HG03045 (cell line): ENCODE measurements around the gene OMP.

ENCODE experiments used
- ATAC-seq: cut with Tn5 transposase; IDR thresholded peaks from one replicate; pipeline ENCODE4 v1.9.1; 2021; ENCODE audit warnings: mild to moderate bottlenecking, moderate library complexity; ENCODE audit not compliant: unreplicated experiment

OMP gene

GRCh38 chr11:77101043-77101537 is 1.6 kb upstream of the OMP start:
- no peak for ATAC-seq

DNA sequence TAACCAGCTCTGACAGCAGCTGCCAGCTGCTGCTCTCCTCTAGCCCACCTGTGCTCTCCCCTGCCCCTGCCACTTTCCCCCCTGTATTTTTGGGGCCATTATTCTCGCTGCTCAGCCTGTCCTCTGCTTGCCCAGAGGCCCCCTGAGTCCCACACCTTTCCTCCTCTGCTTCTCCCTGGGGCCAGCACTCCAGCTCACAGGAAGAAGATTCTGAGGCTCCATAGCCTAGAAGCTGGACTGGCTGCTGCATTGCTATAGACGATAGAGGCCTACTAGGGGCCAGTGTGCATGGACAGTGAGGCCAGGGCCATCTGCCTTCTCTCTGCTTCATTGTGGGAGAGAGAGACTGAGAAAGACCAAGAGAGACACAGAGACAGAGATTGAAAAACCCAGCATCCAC is 679 bp downstream of the OMP start:
- no peak for ATAC-seq

- no peak for ATAC-seq
These were observed 2.1 kb downstream of the OMP start for GRCh38 chr11:77104727-77105126.

- ATAC-seq = no peak
These were observed 3.7 kb downstream of the OMP start for GRCh38 chr11:77106321-77106720.

GRCh38 chr11:77106759-77107158 is 4.1 kb downstream of the OMP start:
- ATAC-seq = no peak

GRCh38 chr11:77107950-77108349 is 5.3 kb downstream of the OMP start:
- no peak for ATAC-seq

- ATAC-seq = no peak
These were observed 5.8 kb downstream of the OMP start for GRCh38 chr11:77108436-77108835.

- no peak for ATAC-seq
These were observed 6.8 kb downstream of the OMP start for GRCh38 chr11:77109236-77110019.

- no peak for ATAC-seq
These were observed 8.2 kb downstream of the OMP start for GRCh38 chr11:77110836-77111235.

DNA sequence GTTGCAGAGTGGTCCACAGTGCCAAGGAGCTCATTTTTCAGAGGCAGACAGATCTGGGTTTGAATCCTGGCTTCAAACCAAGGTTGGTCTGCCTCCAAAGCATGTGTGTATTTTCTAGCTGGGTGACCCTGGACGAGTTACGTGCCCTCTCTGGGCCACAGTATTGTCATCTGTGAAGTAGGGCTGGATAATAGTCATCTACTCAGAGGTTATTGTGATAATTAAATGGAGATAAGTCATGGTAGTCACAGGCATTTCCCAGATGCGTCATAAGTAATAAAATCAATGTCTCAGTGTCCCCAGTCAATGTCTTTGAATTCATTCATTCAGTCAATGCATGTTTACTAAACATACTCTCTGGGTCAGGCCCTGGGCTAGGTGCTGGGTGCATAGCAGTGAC is 8.6 kb downstream of the OMP start:
- ATAC-seq = no peak

DNA sequence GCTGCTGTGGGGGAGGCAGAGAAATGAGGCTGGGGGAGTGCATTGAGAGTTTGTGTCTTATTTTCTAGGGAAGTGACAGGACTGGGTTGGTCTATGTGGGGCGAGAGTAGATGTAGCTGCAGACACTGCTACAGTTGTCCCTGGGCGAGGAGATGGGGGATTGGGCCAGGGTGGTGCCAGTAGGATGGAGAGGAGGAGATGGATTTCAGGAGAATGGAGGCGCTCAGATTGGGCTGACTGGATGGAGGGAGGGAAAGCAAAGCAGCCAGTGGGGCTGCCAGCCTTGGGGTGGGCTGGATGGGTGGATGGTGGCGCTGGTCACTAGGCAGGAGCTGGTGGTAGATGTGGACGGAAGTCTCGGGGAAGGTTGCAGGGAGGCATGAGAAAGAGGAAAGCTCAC is 9.3 kb downstream of the OMP start:
- no peak for ATAC-seq

GRCh38 chr11:77112641-77113381 is 10.2 kb downstream of the OMP start:
- ATAC-seq = no peak

DNA sequence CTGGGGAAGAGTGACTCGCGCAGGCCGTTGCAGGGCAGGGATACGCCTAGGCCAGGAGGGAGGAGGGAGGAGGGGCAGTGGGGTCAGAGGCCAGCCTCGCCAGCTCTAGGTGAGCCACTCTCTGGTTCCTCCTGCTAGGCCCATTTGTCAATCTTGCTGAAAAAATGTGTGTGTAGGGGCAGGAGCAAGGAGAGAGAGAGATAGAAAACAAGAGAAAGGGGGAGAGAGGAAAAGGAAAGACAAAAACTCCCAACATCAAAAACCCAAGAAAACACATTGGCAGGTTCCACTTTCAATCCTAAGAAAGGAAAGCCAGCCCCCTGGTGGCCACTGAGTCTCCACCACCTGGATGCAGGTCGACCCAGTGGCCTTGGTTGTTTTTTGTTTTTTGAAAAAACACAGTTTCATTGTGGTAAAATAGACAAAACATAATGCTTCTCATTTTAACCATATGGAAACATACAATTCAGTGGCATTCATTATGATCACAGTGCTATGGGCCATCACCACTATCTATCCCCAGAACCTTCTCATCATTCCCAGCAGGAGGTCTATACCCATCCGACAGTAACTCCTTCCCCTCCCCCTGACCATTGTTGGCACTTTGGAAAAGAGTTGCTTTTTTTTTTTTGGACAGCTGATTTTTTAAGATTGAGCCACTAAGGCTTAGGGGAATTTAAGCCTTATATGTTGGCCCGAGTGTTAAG is 10.9 kb downstream of the OMP start:
- no peak for ATAC-seq

DNA sequence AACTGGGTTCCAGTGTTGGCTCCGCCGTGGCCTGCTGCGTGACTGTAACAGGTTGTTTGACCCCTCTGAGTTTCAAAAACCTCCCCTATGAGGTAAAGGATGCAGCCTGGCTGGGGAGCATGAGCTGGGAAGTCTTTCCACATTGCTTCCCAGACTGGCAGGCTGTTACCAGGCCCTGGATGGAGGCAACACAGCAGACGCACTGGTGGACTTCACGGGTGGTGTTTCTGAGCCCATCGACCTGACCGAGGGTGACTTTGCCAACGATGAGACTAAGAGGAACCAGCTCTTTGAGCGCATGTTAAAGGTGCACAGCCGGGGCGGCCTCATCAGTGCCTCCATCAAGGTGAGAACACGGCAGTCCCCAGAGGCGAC is 11.4 kb downstream of the OMP start:
- ATAC-seq = no peak

DNA sequence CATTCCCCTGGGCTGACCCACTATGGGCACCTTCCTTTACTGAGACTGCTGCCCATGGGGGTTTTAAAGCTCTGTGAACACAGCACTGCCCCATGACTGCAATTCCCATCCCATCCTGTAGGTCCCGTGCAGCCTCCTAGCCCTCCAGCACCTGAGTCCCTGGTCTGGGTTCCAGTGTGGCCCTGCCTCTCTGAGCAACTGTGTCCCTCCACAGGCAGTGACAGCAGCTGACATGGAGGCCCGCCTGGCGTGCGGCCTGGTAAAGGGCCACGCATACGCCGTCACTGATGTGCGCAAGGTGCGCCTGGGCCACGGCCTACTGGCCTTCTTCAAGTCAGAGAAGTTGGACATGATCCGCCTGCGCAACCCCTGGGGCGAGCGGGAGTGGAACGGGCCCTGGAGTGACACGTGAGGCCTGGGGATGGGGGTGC is 12.6 kb downstream of the OMP start:
- no peak for ATAC-seq

- ATAC-seq = no peak
These were observed 13.3 kb downstream of the OMP start for GRCh38 chr11:77115956-77116355.

DNA sequence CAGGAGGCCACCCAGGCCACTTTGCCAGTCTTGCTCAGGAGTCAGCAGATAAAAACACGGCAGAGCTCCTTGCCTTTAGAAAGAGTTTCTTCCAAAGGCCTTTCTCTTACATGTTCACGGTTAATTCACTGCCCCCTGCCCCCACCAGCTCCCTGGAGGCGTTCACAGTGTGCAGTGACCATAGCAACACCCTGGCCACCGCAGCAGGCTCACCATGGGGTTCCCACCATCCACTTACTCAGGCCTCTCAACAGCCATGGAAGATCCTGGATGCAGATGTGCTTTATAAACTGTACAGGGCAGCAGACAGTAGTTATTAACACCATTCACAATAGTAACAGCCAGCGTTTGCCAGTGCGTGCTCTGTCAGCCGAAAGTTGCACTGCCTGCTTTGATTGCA is 14.9 kb downstream of the OMP start:
- no peak for ATAC-seq

DNA sequence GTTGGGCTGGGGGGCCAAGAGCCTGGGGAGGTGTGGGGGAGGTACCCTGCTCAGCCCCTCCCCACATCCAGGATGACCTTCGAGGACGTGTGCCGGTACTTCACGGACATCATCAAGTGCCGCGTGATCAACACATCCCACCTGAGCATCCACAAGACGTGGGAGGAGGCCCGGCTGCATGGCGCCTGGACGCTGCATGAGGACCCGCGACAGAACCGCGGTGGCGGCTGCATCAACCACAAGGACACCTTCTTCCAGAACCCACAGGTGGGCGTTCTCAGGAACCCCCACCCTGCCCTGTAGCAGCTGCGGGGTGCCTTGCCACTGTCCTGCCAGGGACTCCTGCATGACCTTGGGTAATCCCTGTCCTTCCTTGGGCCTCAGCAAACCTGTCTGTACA is 15.4 kb downstream of the OMP start:
- ATAC-seq = no peak

GRCh38 chr11:77118971-77119370 is 16.3 kb downstream of the OMP start:
- no peak for ATAC-seq

GRCh38 chr11:77119531-77119936 is 16.9 kb downstream of the OMP start:
- ATAC-seq = no peak

DNA sequence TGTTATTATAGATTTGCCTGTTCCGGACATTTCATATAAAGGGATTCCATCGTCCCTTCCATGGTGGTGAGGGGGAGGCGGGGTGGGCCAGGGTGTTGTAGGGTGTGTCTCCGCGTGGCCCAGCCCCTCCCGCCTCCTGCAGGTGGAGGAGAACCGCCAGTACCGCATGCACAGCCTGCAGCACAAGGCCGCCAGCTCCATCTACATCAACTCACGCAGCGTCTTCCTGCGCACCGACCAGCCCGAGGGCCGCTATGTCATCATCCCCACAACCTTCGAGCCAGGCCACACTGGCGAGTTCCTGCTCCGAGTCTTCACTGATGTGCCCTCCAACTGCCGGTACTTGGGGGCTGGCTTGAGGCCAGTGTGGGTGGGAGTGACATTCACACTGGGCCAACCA is 17.9 kb downstream of the OMP start:
- ATAC-seq = no peak
